Activated T-helper 1 cell treated with anti-CD3 and anti-CD28 coated beads, Interleukin-12 subunit alpha, Interleukin-12 subunit beta, Interleukin-2, Interleukin-4 antibody, amounts not matched to agents 30 ng/mL and 10 ng/mL and 1 ng/mL, durations not matched to agents 14 hours and 24 hours and 36 hours (primary cell): ENCODE measurements around the gene THEMIS2. TPM values are rescaled to one million over a fixed set of nuclear protein-coding genes. Genes with fewer than 3 reads are reported as not detected.
"Not testable (repeated sequence)": the region's sequence is repeated elsewhere in the genome, so short reads cannot be mapped to it uniquely, and the experiment has no call there.

Source experiments
- DNase-seq: peaks from one replicate; pipeline ENCODE4 v3.0.0; 2021; ENCODE audit warnings: low spot score
- H3K27ac Mint-ChIP-seq: one replicate; pipeline ENCODE4 v1.8.0; 2021; ENCODE audit warnings: mild to moderate bottlenecking, mixed read lengths
- H3K27me3 Mint-ChIP-seq: one replicate; pipeline ENCODE4 v1.8.0; 2022; ENCODE audit warnings: mild to moderate bottlenecking, moderate library complexity, mixed read lengths; ENCODE audit not compliant: insufficient read depth
- H3K36me3 Mint-ChIP-seq: one replicate; pipeline ENCODE4 v1.8.0; 2021; ENCODE audit warnings: low read depth, mixed read lengths
- H3K4me1 Mint-ChIP-seq: one replicate; pipeline ENCODE4 v1.8.0; 2021; ENCODE audit warnings: low read depth, mixed read lengths
- H3K4me3 Mint-ChIP-seq: one replicate; pipeline ENCODE4 v1.8.0; 2021; ENCODE audit warnings: mild to moderate bottlenecking, moderate library complexity, mixed read lengths
- H3K9me3 Mint-ChIP-seq: one replicate; pipeline ENCODE4 v1.8.0; 2021; ENCODE audit warnings: mixed read lengths
- intact Hi-C: fragments of 100-400 bp; cut with micrococcal nuclease; formaldehyde crosslinking; loops from one replicate; pipeline ENCODE4 v1.15.1; 2024
- total RNA-seq: library from RNA; stranded (reverse); gene quantifications from 2 replicates; pipeline ENCODE4 v1.2.3, GENCODE V29; 2022

The THEMIS2 gene
- 28.7 and 33.5 TPM in 2 replicates for total RNA-seq

DNA sequence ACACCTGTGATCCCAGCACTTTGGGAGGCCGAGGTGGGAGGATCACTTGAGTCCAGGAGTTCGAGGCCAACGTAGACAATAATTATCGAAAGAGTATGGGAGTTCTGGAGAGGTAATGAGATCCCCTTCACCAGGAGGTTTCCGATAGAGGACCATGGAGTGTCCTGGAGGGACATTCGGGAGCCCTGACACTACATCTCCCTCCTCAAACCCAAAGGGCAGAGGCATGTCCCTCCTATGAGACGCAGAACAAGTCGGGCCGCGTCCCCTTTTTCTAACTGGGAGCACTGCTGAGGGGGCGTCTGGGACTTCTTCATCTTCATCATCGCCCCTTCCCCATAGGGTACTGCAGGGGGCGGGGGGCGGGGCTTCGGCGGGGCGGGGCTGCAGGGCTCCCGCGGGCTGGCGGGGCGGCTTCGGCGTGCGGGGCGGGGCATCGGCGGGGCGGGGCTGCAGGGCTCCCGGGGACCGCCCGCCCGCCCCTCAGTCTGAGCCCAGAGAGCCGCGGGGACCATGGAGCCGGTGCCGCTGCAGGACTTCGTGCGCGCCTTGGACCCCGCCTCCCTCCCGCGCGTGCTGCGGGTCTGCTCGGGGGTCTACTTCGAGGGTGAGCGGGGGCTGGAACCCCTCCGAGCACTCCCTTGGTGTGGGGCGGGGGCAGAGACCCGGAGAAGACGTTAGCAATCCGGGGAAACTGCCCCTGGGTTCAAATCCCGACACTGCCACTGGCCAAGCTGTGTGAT, at the start of gene THEMIS2:
Gene THEMIS2, plus strand, starts transcription at position 486 of the 743 bp plus-strand sequence. Its CDS starts 28 bp downstream, at position 514.
- intact Hi-C loops = loop anchor here (1.0 to 5.0 kb wide), 2 partner anchors 85 to 99 kb away; partner anchors contain the start of genes STX12 and XKR8
- peak within 1 kb of the TSS; percentile 95 for H3K27ac Mint-ChIP-seq
- peak; percentile 70 for DNase-seq
- H3K9me3 Mint-ChIP-seq = no peaks in the 10 kb centered on the region
- no peaks in the 10 kb centered on the region for H3K27me3 Mint-ChIP-seq
- peaks cover 6% of the 10 kb centered on the region for H3K36me3 Mint-ChIP-seq
- peak within 1 kb of the TSS; percentile 94 for H3K4me3 Mint-ChIP-seq
- H3K4me1 Mint-ChIP-seq = peaks cover 50% of the 10 kb centered on the region

DNA sequence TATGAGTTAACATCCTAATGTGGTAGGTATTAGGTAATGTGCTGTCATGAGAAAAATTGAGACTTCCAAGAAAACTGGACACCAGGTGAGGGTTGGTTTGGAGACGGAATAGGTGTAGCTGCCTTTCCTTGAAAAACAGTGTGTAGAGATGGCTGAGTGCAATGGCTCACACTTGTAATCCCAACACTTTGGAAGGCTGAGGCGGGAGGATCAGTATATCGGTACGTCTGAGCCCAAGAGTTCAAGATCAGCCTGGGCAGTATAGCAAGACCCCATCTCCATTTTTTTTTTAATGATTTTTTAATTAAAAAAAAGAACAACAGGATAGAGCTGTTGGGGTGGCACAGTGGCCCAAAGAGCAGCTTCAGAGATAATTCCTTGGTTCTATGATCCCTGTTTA, 48.6 kb upstream of the THEMIS2 start:
- H3K9me3 Mint-ChIP-seq = no peaks in the 10 kb centered on the region
- intact Hi-C loops = no loop called here
- no peak overlapping the region for H3K4me3 Mint-ChIP-seq
- H3K27me3 Mint-ChIP-seq = no peaks in the 10 kb centered on the region
- no peak overlapping the region for H3K27ac Mint-ChIP-seq
- H3K36me3 Mint-ChIP-seq = peaks cover 17% of the 10 kb centered on the region
- no peaks in the 10 kb centered on the region for H3K4me1 Mint-ChIP-seq
- no peak for DNase-seq

DNA sequence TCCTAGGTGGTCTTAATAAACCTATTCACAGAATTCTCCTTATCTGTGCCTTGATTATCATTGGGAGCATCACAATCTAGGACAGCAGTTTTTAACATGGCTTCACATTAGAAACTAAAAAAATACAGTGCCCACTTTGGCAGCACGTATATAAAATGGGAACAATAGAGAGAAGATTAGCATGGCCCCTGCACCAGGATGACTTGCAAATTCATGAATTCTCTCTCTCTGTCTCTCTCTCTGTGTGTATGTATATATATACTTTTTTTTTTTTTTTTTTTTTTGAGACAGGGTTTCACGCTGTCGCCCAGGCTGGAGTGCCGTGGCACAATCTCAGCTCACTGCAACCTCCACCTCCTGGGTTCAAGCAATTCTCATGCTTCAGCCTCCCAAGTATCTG, 47.9 kb upstream of the THEMIS2 start:
- Mint-ChIP-seq H3K4me1 (no peaks in the 10 kb centered on the region), H3K4me3 (no peak overlapping the region), H3K27me3 (no peaks in the 10 kb centered on the region), H3K9me3 (no peaks in the 10 kb centered on the region), H3K36me3 (peaks cover 14% of the 10 kb centered on the region), H3K27ac (no peak overlapping the region)
- intact Hi-C loops = no loop called here
- DNase-seq = no peak

DNA sequence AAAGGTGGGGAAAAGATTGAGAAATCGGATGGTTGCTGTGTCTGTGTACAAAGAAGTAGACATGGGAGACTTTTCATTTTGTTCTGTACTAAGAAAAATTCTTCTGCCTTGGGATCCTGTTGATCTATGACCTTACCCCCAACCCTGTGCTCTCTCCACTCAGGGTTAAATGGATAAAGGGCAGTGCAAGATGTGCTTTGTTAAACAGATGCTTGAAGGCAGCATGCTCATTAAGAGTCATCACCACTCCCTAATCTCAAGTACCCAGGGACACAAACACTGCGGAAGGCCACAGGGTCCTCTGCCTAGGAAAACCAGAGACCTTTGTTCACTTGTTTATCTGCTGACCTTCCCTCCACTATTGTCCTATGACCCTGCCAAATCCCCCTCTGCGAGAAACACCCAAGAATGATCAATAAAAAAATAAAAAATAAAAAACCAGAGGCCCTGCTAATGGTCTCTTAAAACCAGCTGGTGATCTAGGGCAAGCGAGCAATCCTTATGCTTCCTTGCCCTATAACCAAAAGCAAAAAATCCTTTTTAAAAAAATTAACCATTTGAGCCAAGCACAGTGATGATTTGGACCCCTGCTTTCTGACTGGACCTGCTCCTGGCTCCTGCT, 42.9 kb upstream of the THEMIS2 start:
- H3K9me3 Mint-ChIP-seq, H3K27me3 Mint-ChIP-seq, DNase-seq, intact Hi-C loops: not testable (repeated sequence)
- Mint-ChIP-seq H3K27ac (peak overlapping the region; percentile 34), H3K36me3 (peaks cover 22% of the 10 kb centered on the region), H3K4me3 (peak overlapping the region; percentile 93), H3K4me1 (peaks cover 17% of the 10 kb centered on the region)

DNA sequence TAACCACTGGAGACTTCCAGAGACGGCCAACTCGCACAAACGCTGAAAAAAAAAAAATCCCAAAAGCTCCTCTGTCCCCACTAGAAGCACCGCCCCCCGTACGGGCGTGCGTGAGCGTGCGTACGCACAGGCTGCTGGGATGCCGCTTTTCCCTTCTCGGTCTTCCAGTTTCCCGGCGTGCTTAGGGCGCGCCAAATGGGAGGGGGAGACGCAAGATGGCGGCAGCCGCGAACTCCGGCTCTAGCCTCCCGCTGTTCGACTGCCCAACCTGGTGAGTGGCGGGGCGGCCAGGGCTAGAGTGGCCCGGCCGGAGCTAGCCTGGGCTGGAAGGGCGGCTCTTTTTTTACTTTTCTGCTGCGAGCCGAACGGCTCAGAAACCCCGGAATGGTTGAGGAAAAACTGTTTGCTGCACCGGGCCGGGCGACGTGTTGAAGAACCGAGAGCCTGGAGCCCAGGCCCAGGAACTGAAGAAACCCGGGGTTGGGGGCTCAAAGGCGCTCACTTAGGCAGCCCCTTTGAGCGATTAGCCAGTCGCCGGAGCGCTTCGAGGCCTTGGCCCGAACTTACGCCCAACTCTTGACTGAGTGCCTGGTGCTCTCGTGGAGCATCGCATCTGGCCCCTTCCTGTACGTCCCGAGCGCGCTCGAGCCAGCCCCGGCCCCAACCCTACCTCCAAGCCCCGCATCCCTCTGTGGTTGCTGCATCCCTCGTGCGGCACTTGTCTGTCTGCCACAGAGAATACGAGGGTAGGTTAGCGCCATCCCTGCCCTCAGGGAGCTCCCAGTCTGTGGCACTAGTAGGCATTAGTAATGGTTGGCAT, 41.5 kb upstream of the THEMIS2 start, which contains the start of gene PPP1R8:
Gene PPP1R8, plus strand, starts transcription at position 162 of the 820 bp plus-strand sequence. Its CDS starts 54 bp downstream, at position 216.
- DNase-seq = peak; percentile 86
- H3K27ac Mint-ChIP-seq = peak within 1 kb of the TSS; percentile 84
- H3K36me3 Mint-ChIP-seq = peaks cover 25% of the 10 kb centered on the region
- peaks cover 17% of the 10 kb centered on the region for H3K4me1 Mint-ChIP-seq
- no peaks in the 10 kb centered on the region for H3K9me3 Mint-ChIP-seq
- H3K27me3 Mint-ChIP-seq = no peaks in the 10 kb centered on the region
- intact Hi-C loops = loop anchor here (1.0 to 2.0 kb wide), 4 partner anchors 58 to 158 kb away; partner anchors contain the start of genes FAM76A, IFI6 and STX12
- H3K4me3 Mint-ChIP-seq = peak within 1 kb of the TSS; percentile 93

DNA sequence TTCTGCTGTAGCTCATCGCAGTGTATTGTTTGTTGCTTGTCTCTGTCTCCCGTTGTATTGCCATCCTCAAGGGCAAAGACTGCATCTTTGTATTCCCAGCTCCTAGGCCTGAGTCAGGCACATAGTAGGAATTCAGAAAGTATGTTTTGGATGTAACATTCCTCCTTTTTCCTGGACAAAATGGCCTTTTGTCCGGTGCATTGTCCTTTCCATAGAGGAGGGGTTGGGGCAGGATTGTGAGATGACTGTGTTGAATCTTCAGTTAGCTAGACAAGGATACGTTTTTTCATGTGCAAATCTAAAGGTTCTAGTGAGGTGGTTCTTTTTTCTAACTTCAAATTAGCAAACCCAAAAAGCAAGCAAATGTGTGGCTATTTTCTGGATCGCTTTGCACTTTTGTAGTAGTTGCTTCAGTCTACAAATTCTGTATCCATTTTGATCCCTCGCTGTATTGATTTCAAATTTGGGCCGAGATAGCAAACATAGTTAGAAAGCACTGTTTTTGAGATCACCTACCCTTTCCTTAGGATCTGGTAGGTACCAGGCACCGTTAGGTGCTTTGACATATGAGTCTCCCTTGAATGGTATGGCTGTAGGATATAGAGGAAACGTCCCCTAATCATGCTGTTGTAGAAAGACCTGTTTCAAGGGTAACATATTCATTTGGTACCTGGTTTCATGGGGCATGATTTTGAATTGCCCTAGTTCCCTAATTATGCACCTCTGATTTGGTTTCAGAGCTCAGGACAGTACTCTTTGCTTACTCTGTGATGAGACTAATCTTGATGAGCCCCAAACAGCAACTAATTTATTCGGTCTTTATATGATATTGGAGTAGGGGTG, 40.6 kb upstream of the THEMIS2 start:
- H3K4me1 Mint-ChIP-seq = peaks cover 17% of the 10 kb centered on the region
- H3K9me3 Mint-ChIP-seq = no peaks in the 10 kb centered on the region
- peak overlapping the region; percentile 84 for H3K27ac Mint-ChIP-seq
- DNase-seq = no peak
- intact Hi-C loops = loop anchor here (1.0 to 2.0 kb wide), 3 partner anchors 59 to 159 kb away; partner anchors contain the start of gene IFI6
- H3K4me3 Mint-ChIP-seq = peak overlapping the region; percentile 93
- H3K36me3 Mint-ChIP-seq = peaks cover 25% of the 10 kb centered on the region
- no peaks in the 10 kb centered on the region for H3K27me3 Mint-ChIP-seq

DNA sequence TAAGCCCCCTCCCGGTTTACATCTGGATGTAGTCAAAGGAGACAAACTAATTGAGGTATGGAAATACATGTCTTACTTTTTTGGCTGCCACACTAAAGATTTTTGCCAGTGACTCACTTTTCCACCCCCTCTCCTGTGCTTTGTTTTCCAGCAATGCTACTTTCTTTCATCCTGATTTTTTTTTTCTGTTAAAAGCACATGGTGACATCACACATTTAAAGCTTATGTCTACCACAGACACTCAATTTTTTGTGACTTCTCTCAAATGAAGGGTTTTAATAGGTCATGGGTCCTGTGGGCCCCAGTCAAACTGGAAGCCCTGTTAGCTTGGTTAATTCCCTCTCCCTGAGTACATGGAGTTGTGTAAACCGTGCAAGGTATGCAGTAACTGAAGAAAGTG, 39.6 kb upstream of the THEMIS2 start:
- no peaks in the 10 kb centered on the region for H3K27me3 Mint-ChIP-seq
- DNase-seq = no peak
- peak overlapping the region; percentile 30 for H3K4me3 Mint-ChIP-seq
- H3K27ac Mint-ChIP-seq = peak overlapping the region; percentile 29
- intact Hi-C loops = loop anchor here (1.0 kb wide), 1 partner anchor 147 kb away; no protein-coding TSS in a partner anchor
- H3K9me3 Mint-ChIP-seq = no peaks in the 10 kb centered on the region
- peaks cover 25% of the 10 kb centered on the region for H3K36me3 Mint-ChIP-seq
- H3K4me1 Mint-ChIP-seq = peaks cover 17% of the 10 kb centered on the region

DNA sequence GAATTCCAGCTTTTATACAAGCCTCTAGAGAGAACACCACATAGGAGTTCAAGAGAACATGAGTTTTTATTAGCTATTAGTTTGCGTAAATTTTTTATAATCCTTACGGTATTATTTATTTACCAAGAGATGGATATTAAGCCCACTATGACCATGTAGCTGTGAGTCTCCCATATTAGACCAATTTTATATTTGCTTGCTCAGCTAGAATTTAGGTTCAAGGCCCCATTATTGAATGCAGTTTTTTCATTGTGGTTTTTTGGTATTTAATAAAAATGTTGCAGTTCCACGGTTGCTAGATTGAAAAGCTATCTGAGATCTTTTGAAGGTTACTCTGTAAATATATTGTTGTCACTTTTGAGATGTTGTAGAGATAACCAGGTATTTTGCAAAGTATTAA, 38.9 kb upstream of the THEMIS2 start:
- DNase-seq = no peak
- intact Hi-C loops = no loop called here
- H3K4me1 Mint-ChIP-seq = peaks cover 17% of the 10 kb centered on the region
- H3K4me3 Mint-ChIP-seq = no peak overlapping the region
- H3K36me3 Mint-ChIP-seq = peaks cover 25% of the 10 kb centered on the region
- no peaks in the 10 kb centered on the region for H3K27me3 Mint-ChIP-seq
- H3K27ac Mint-ChIP-seq = no peak overlapping the region
- no peaks in the 10 kb centered on the region for H3K9me3 Mint-ChIP-seq

DNA sequence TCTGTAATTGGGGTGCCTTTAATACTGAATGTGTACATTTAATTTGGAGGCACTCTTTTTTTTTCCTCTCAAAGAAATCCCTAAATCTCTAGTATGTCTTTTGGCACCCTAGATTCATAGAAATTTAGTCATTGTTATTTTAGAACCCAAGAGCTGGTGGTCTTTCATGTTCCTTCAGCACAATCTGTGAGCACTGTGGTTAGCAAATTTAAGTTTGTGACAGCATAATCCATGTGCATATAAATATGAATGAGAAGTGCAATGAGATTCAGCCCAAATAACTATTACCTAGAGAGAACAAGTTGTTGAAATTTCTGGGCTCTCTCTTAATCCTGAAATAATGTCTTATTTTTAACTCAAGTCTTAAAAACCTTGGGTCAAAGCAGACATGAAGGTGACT, 37.3 kb upstream of the THEMIS2 start:
- H3K27me3 Mint-ChIP-seq = no peaks in the 10 kb centered on the region
- H3K27ac Mint-ChIP-seq = no peak overlapping the region
- DNase-seq = no peak
- H3K4me1 Mint-ChIP-seq = peaks cover 17% of the 10 kb centered on the region
- peaks cover 34% of the 10 kb centered on the region for H3K36me3 Mint-ChIP-seq
- intact Hi-C loops = no loop called here
- H3K9me3 Mint-ChIP-seq = no peaks in the 10 kb centered on the region
- H3K4me3 Mint-ChIP-seq = no peak overlapping the region

DNA sequence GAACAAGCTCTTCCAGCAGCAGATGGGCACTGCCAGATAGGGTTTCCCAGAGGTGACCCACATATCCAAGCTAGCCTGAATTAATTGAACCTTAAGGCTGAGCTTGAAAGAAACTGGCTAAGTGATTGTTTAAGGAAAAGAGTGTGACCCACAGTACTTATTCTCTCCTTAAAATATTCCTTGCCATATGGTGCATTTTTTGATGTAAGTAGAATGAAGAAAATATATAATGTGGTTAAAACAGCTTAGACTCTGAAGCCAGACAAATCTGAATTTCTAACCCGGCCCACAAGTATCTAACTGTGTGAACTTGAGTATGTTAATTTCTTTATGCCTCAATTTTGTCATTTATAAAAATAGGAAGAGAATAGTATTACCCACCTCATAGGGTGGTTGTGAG, 36.8 kb upstream of the THEMIS2 start:
- peak overlapping the region; percentile 29 for H3K27ac Mint-ChIP-seq
- intact Hi-C loops = no loop called here
- H3K4me3 Mint-ChIP-seq = no peak overlapping the region

DNA sequence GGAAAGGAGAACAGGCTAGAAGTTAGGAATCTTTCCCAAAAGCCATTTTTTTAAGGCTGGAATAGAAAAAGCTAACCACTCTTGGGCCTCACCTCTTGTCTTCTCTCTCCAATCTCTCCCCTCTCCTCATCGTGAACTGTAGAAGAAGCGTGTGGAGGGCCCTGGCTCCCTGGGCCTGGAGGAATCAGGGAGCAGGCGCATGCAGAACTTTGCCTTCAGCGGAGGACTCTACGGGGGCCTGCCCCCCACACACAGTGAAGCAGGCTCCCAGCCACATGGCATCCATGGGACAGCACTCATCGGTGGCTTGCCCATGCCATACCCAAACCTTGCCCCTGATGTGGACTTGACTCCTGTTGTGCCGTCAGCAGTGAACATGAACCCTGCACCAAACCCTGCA, 22.4 kb upstream of the THEMIS2 start:
- Mint-ChIP-seq H3K4me1 (no peaks in the 10 kb centered on the region), H3K4me3 (no peak overlapping the region), H3K27me3 (no peaks in the 10 kb centered on the region), H3K27ac (no peak overlapping the region), H3K36me3 (peaks cover 30% of the 10 kb centered on the region), H3K9me3 (no peaks in the 10 kb centered on the region)
- no peak for DNase-seq
- intact Hi-C loops = no loop called here

More for the DNA sequence above, 36.8 kb upstream of the THEMIS2 start:
- Mint-ChIP-seq H3K4me1 (peaks cover 17% of the 10 kb centered on the region), H3K27me3 (no peaks in the 10 kb centered on the region), H3K9me3 (no peaks in the 10 kb centered on the region), H3K36me3 (peaks cover 38% of the 10 kb centered on the region)
- DNase-seq = no peak

DNA sequence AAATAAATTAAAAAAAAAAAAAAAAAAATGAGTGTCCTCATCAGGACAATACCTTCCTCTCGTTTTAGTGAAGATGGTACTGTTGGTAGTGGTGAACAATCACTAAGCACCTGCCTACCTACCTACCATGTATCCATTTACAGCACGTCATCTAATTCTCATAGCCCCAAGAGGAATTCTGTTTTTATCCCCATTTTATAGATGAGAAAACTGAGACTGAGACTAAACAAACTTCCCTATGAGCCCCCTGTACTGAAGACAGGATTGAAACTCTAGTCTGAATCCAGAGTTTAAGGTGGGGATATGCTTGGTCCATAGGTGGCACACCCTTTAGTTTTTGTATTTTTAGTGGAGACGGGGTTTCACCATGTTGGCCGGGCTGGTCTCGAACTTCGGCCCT, 17.3 kb upstream of the THEMIS2 start:
- DNase-seq = no peak
- H3K9me3 Mint-ChIP-seq = no peaks in the 10 kb centered on the region
- H3K4me3 Mint-ChIP-seq = no peak overlapping the region
- H3K36me3 Mint-ChIP-seq = peaks cover 6% of the 10 kb centered on the region
- intact Hi-C loops = no loop called here
- H3K27ac Mint-ChIP-seq = no peak overlapping the region
- peaks cover 15% of the 10 kb centered on the region for H3K4me1 Mint-ChIP-seq
- H3K27me3 Mint-ChIP-seq = no peaks in the 10 kb centered on the region
